HEK293T (cell line): Measurements from ENCODE around the gene ACVR1.

Source experiments
- BHLHE40 ChIP-seq: fragments of 450-650 bp; IDR thresholded peaks from 2 replicates; pipeline ENCODE4 v1.6.1; 2016; ENCODE audit warnings: mild to moderate bottlenecking, moderate library complexity, borderline replicate concordance
- CTBP1 ChIP-seq: fragments of 450-650 bp; IDR thresholded peaks from 2 replicates; pipeline ENCODE4 v1.6.1; 2016; ENCODE audit warnings: borderline replicate concordance
- ELF4 ChIP-seq: fragments of 450-650 bp; IDR thresholded peaks from 2 replicates; pipeline ENCODE4 v1.6.1; 2017; ENCODE audit warnings: antibody characterized with exemption
- FOXA1 ChIP-seq: fragments of 450-650 bp; IDR thresholded peaks from 2 replicates; pipeline ENCODE4 v1.6.1; 2016; ENCODE audit warnings: mild to moderate bottlenecking
- FOXK2 ChIP-seq: fragments of 450-650 bp; IDR thresholded peaks from 2 replicates; pipeline ENCODE4 v1.6.1; 2016; ENCODE audit warnings: mild to moderate bottlenecking
- FOXM1 ChIP-seq: fragments of 450-650 bp; IDR thresholded peaks from 2 replicates; pipeline ENCODE4 v1.6.1; 2017; ENCODE audit warnings: mild to moderate bottlenecking, borderline replicate concordance
- HDGF ChIP-seq: fragments of 450-650 bp; IDR thresholded peaks from 2 replicates; pipeline ENCODE4 v1.6.1; 2017; ENCODE audit warnings: antibody characterized with exemption, borderline replicate concordance
- L3MBTL2 ChIP-seq: fragments of 450-650 bp; conservative IDR thresholded peaks from 2 replicates; pipeline ENCODE4 v1.6.1; 2016; ENCODE audit warnings: mild to moderate bottlenecking
- LEF1 ChIP-seq: fragments of 450-650 bp; IDR thresholded peaks from 2 replicates; pipeline ENCODE4 v1.6.1; 2017; ENCODE audit warnings: mild to moderate bottlenecking, borderline replicate concordance
- NFRKB ChIP-seq: fragments of 450-650 bp; IDR thresholded peaks from 2 replicates; pipeline ENCODE4 v1.6.1; 2016; ENCODE audit warnings: mild to moderate bottlenecking, moderate library complexity
- SP1 ChIP-seq: fragments of 450-650 bp; IDR thresholded peaks from 2 replicates; pipeline ENCODE4 v1.6.1; 2017
- SUZ12 ChIP-seq: fragments of 450-650 bp; IDR thresholded peaks from 2 replicates; pipeline ENCODE4 v1.6.1; 2016; ENCODE audit warnings: mild to moderate bottlenecking
- TARDBP ChIP-seq: fragments of 450-650 bp; IDR thresholded peaks from 2 replicates; pipeline ENCODE4 v1.6.1; 2016

- no peak for TF ChIP-seq HDGF
- no peak for TF ChIP-seq FOXA1
- no peak for TF ChIP-seq SUZ12
- TF ChIP-seq CTBP1 = no peak
- no peak for TF ChIP-seq LEF1
- no peak for TF ChIP-seq BHLHE40
- TF ChIP-seq ELF4 = no peak
- no peak for TF ChIP-seq FOXM1
- no peak for TF ChIP-seq SP1
- TF ChIP-seq FOXK2 = no peak
- no peak for TF ChIP-seq NFRKB
- TF ChIP-seq L3MBTL2 = no peak
- no peak for TF ChIP-seq TARDBP
Observed at GRCh38 chr2:157787364-157787938, 88.7 kb downstream of the ACVR1 start.
